Duodenal mucosa (tissue), 2 donors: ENCODE results near the gene DTHD1.

Source experiments
- H3K27ac ChIP-seq: one replicate; pipeline ENCODE4 v1.7.0; 2013; ENCODE audit warnings: low read depth, low read length
- H3K27me3 ChIP-seq, 2 donors: one replicate each; pipeline ENCODE4 v1.7.0; 2013; ENCODE audit warnings: low read length in 2 of 2, control low read depth in 1 of 2; ENCODE audit not compliant: insufficient read depth in 2 of 2, control insufficient read depth in 1 of 2
- H3K36me3 ChIP-seq, 2 donors: one replicate each; pipeline ENCODE4 v1.7.0; 2013; ENCODE audit warnings: low read length in 2 of 2, control low read depth in 1 of 2; ENCODE audit not compliant: insufficient read depth in 2 of 2, control insufficient read depth in 1 of 2
- H3K4me1 ChIP-seq, 2 donors: one replicate each; pipeline ENCODE4 v1.7.0; 2013; ENCODE audit warnings: low read length in 2 of 2, control low read depth in 1 of 2; ENCODE audit not compliant: insufficient read depth in 2 of 2, control insufficient read depth in 1 of 2
- H3K4me3 ChIP-seq, 2 donors: one replicate each; pipeline ENCODE4 v1.7.0; 2013; ENCODE audit warnings: low read length in 2 of 2, low read depth in 1 of 2
- H3K9ac ChIP-seq, 2 donors: one replicate each; pipeline ENCODE4 v1.7.0; 2013; ENCODE audit warnings: low read length in 2 of 2, low read depth in 1 of 2
- H3K9me3 ChIP-seq, 2 donors: one replicate each; pipeline ENCODE4 v1.7.0; 2013; ENCODE audit warnings: low read length in 2 of 2, control low read depth in 1 of 2; ENCODE audit not compliant: control insufficient read depth in 1 of 2

Gene DTHD1

DNA sequence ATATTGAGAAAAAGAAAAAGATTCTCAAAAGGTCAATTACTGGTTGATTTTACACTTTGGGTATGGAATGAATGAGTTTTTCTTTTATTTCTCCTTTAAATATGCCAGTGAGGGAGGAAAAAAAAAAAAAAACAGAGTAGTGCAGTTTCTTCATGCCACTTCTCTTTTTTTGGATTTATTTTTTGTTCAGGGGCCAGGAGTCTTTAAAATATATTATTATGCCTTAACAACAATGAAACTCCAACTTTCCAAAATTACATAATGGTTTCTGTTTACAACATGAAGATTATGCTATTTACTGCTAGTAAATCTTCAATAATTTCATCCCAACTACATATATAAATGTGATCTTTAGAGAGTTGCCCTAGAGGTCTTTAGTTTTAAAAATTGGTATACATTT is 31.9 kb downstream of the DTHD1 start:
- peaks cover 0 to 6% of the 10 kb centered on the region in 2 donors for H3K4me1 ChIP-seq
- H3K9me3 ChIP-seq = no peaks in the 10 kb centered on the region
- H3K9ac ChIP-seq = no peak overlapping the region
- no peak overlapping the region for H3K27ac ChIP-seq
- no peaks in the 10 kb centered on the region for H3K27me3 ChIP-seq
- no peak overlapping the region for H3K4me3 ChIP-seq
- H3K36me3 ChIP-seq = no peaks in the 10 kb centered on the region

DNA sequence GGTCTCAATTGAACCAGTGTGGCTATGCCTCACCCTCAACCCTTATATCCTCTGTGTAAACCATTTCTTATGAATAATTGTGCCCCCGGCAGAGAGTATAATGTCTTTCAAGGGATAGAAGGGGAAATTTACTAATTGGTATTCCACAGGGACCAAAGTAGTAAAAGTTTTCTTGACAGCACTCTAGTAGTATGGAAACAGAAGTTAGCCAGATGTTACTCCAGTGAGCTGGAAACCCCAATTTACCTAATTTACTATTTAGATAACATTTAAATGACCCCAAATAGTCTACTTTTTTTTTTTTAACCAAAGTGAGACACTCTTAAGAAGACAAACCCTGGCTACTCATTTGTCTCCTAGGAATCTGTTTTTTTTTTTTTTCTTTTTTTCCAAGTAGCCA is 32.3 kb downstream of the DTHD1 start:
- H3K4me3 ChIP-seq = no peak overlapping the region
- H3K27me3 ChIP-seq = no peaks in the 10 kb centered on the region
- no peak overlapping the region for H3K27ac ChIP-seq
- no peak overlapping the region for H3K9ac ChIP-seq
- H3K9me3 ChIP-seq = no peaks in the 10 kb centered on the region
- H3K4me1 ChIP-seq = peaks cover 0 to 6% of the 10 kb centered on the region in 2 donors
- no peaks in the 10 kb centered on the region for H3K36me3 ChIP-seq

DNA sequence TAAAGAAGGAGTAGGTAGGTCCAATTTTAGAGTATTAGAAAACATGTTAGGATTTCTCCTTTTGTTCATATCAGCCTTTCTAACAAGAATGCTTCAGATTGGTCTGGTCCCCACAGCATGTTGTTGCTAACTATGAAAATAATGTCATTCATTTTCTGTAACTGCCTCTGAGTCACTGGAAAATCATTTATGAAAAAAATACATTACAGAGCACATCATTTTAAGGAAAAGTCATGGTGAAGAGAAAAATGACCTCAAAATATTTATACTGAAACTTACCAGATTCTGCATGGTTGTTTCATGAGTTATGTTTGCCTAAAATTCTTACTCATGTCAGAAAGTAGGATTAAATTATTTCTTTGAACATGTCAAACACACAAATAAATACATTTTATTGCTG is 35.2 kb downstream of the DTHD1 start:
- H3K36me3 ChIP-seq = no peaks in the 10 kb centered on the region
- H3K27ac ChIP-seq = no peak overlapping the region
- no peaks in the 10 kb centered on the region for H3K4me1 ChIP-seq
- H3K9me3 ChIP-seq = no peaks in the 10 kb centered on the region
- no peak overlapping the region for H3K9ac ChIP-seq
- no peaks in the 10 kb centered on the region for H3K27me3 ChIP-seq
- no peak overlapping the region for H3K4me3 ChIP-seq

DNA sequence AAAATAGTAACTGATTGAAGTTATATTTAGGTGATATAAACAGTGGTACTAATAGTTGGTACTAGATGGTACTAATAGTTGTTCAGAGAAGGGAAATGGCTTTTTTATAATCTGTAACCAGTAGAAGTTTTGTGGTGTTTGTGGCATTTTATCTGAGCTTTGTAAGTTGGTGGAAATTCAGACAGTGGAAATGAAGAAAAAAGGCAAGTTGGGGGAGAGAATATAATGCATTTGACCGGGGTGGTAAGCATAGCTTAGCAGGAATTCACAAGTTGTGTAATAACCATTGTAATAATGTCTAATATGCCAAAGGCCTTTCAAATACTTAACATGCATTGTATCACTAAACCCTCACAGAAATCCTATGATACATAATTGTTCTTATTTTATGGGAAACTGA is 36.3 kb downstream of the DTHD1 start:
- Histone ChIP-seq H3K4me1 (no peaks in the 10 kb centered on the region), H3K9me3 (no peaks in the 10 kb centered on the region)

DNA sequence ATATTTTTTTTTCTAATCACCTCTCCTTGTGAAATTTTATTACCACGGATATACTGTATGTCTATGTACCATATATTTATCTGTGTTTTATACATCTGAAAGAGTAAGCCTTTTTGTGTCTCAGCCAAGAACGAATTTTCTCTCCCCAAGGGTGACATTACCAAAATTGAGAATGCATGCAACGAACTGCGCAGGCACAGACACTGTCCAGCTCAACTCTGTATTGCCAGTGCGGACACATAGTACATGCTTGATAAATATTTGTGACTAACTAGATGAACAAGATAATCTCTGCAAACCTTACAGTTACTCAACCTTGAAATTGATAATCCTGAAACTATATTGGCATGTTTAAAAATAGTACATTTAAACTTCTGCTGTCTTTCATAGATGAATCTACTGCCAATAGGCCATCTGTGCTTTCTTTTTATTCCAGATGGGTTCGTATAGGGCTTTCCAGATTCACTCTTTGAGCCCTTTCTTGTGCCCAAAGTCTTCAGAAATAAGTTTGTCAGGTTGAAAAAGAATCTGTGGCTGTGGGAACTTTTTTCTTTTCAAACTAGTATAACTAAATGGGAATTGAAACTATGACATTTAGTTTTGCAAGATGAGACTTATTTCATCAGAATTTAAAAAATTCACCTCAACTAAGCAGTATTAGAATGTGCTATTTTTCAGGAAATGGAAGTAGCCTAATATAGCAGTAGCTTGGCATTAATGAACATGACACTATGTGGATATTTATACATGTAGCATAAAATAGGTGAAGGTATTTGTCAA is 38.9 kb downstream of the DTHD1 start:
- no peaks in the 10 kb centered on the region for H3K36me3 ChIP-seq
- H3K27me3 ChIP-seq = no peaks in the 10 kb centered on the region
- H3K9me3 ChIP-seq = no peaks in the 10 kb centered on the region
- no peak overlapping the region for H3K9ac ChIP-seq
- no peak overlapping the region for H3K4me3 ChIP-seq
- H3K4me1 ChIP-seq = no peaks in the 10 kb centered on the region
- no peak overlapping the region for H3K27ac ChIP-seq

More for the DNA sequence above, 36.3 kb downstream of the DTHD1 start:
- H3K4me3 ChIP-seq = no peak overlapping the region
- H3K27ac ChIP-seq = no peak overlapping the region
- no peaks in the 10 kb centered on the region for H3K36me3 ChIP-seq
- no peaks in the 10 kb centered on the region for H3K27me3 ChIP-seq
- H3K9ac ChIP-seq = no peak overlapping the region

DNA sequence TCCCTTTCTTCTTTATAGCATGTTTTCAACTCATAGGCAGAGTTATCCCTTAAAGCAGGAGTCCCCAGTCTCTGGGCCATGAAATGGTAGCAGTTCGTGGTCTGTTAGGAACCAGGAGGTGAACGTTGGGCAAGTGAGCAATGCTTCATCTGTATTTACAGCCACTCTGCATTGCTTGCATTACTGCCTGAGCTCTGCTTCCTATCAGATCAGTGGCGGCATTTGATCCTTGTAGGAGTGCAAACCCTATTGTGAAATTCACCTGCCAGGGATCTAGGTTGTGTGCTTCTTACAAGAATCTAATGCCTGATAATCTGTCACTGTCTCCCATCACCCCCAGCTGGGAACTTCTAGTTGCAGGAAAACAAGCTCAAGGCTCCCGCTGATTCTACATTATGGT is 39.8 kb downstream of the DTHD1 start:
- H3K4me1 ChIP-seq = no peaks in the 10 kb centered on the region
- no peaks in the 10 kb centered on the region for H3K9me3 ChIP-seq
- H3K36me3 ChIP-seq = no peaks in the 10 kb centered on the region
- no peak overlapping the region for H3K4me3 ChIP-seq
- H3K27me3 ChIP-seq = no peaks in the 10 kb centered on the region
- H3K27ac ChIP-seq = no peak overlapping the region
- H3K9ac ChIP-seq = no peak overlapping the region

DNA sequence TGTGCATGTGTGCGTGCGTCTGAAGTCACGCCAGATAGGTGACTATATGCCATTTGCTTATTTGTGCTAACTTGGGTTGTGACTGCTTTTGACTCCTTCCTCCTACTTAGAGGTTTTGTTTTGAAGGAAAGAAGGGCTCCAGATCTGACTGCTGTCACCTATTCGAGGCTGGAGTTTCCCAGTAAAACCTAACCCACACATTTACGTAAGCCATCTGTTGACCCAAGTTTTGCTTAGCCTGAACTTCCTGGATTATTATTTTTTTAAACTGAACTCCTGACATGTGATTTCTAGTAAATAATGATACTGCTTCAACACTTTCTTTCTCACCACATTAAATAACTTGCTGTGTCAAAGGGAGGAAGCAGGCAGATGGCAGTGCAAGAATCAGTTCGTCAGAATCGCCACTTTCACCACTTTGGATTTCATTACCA is 41.5 kb downstream of the DTHD1 start:
- Histone ChIP-seq H3K4me3 (no peak overlapping the region), H3K9ac (no peak overlapping the region), H3K27ac (no peak overlapping the region), H3K36me3 (no peaks in the 10 kb centered on the region), H3K9me3 (no peaks in the 10 kb centered on the region), H3K27me3 (no peaks in the 10 kb centered on the region), H3K4me1 (no peaks in the 10 kb centered on the region)

DNA sequence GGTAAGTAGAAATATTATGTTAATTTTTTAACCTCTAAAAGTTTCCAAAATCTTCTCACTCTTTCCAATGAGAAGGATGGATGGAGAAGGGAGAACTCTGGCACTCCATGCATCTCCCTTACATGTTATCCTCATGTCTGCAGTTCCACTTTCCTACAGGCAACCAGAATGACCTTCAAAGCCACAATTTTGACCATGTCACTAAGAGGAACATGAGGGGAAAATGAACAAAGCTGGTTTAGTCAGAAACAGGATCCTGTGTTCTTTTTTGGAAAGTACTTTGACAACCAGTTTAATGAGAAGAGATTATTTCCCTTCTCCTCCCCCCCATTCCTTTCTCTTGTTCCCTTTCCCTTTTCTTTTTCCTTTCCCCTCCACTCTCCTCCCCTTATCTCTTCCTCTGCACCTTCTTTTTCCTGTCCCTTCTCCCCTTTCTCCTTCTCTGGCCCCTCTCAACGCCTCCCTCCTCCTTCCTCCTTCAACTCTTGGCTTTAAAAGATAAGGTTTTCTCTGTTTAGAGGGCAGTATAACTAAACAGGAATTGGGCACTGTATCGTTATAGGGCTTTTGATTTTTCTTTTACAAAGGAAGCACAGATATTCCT is 42.5 kb downstream of the DTHD1 start:
- no peak overlapping the region for H3K9ac ChIP-seq
- no peak overlapping the region for H3K27ac ChIP-seq
- no peak overlapping the region for H3K4me3 ChIP-seq
- no peaks in the 10 kb centered on the region for H3K4me1 ChIP-seq
- H3K27me3 ChIP-seq = no peaks in the 10 kb centered on the region
- H3K36me3 ChIP-seq = no peaks in the 10 kb centered on the region
- no peaks in the 10 kb centered on the region for H3K9me3 ChIP-seq

DNA sequence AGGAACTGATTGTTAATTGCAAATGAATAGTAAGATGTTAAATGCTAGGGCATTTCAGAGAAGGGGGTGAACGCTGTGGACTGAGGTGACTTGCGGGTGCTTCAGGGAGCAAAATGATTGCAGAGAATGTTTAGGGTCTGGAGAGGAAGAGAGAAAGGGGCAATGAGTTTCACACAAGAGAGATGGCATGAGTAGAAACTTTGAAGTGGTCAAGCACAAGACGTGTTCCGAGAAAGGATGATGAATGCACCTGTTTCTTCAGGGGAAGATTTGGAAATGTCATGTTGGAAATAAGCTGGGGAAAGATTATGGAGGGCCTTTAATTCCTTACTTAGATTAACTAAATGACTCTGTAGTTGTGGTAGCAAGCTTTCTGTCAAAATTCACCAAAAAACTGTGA is 43.4 kb downstream of the DTHD1 start:
- Histone ChIP-seq H3K27me3 (no peaks in the 10 kb centered on the region), H3K9ac (no peak overlapping the region), H3K4me1 (no peaks in the 10 kb centered on the region)

DNA sequence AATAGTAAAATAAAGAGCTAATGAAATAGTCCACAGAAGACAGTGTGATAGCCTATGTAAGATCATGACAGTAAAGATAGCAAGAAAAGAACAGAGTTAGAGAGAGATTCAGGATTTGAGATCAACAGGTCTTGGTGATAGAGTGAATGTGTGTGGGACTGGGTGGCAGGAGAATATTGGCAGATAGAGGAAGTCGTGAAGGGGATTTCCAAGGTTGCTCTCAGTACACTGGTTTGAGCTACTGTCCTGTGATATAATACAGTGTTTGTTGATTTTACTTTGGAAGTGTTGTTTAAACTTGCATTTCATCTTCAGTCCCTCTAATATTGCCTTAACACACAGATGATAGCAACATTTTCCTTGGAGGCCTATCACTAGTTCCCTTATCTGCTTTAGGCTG is 44.1 kb downstream of the DTHD1 start:
- H3K4me1 ChIP-seq = peaks cover 0 to 4% of the 10 kb centered on the region in 2 donors
- H3K36me3 ChIP-seq = no peaks in the 10 kb centered on the region
- H3K4me3 ChIP-seq = no peak overlapping the region
- H3K27me3 ChIP-seq = no peaks in the 10 kb centered on the region
- no peaks in the 10 kb centered on the region for H3K9me3 ChIP-seq
- no peak overlapping the region for H3K9ac ChIP-seq
- H3K27ac ChIP-seq = no peak overlapping the region

More for the DNA sequence above, 43.4 kb downstream of the DTHD1 start:
- no peaks in the 10 kb centered on the region for H3K36me3 ChIP-seq
- H3K9me3 ChIP-seq = no peaks in the 10 kb centered on the region
- H3K27ac ChIP-seq = no peak overlapping the region
- H3K4me3 ChIP-seq = no peak overlapping the region
